Adrenal gland (tissue), 12 donors: ENCODE data around the gene CDO1. TPM values are rescaled to one million over a fixed set of nuclear protein-coding genes. Genes with fewer than 3 reads are reported as not detected.
"Not testable (repeated sequence)": the region's sequence is repeated elsewhere in the genome, so short reads cannot be mapped to it uniquely, and the experiment has no call there.

Source experiments
- DNase-seq, 7 donors: peaks; one replicate each; pipeline ENCODE4 v3.0.0-alpha.2; 2019 to 2020
- H3K27ac ChIP-seq, 5 donors: fragments of 200-600 bp; sonication (generic) in 4 of 5; 1 replicate in 3 of 5; 2 replicates in 2 of 5; pipeline versions ENCODE4 v1.5.1 to v1.8.0; 2016 to 2020; ENCODE audit warnings: mild to moderate bottlenecking in 1 of 5
- H3K27me3 ChIP-seq: fragments of 200-600 bp; 2 replicates; pipeline ENCODE4 v1.8.0; 2021
- H3K36me3 ChIP-seq, 2 donors: fragments of 200-600 bp; replicated peaks in 1 of 2; 1 replicate in 1 of 2; 2 replicates in 1 of 2; pipeline versions ENCODE4 v1.5.1 to v1.8.0; 2018 to 2022
- H3K4me1 ChIP-seq, 2 donors: fragments of 200-600 bp; replicated peaks in 1 of 2; 1 replicate in 1 of 2; 2 replicates in 1 of 2; pipeline versions ENCODE4 v1.5.1 to v1.8.0; 2018 to 2021
- H3K4me3 ChIP-seq, 4 donors: fragments of 200-600 bp; sonication (generic) in 3 of 4; one replicate each; pipeline ENCODE4 v1.5.1; 2016 to 2018
- H3K9me3 ChIP-seq, 3 donors: fragments of 200-600 bp; sonication (generic) in 1 of 3; replicated peaks in 1 of 3; 1 replicate in 2 of 3; 2 replicates in 1 of 3; pipeline versions ENCODE4 v1.5.1 to v1.8.0; 2016 to 2021
- POLR2A ChIP-seq, 2 donors: fragments of 450-650 bp; IDR thresholded peaks; one replicate each; pipeline ENCODE4 v1.6.1; 2017; ENCODE audit warnings: antibody characterized with exemption in 2 of 2, mild to moderate bottlenecking in 2 of 2, moderate library complexity in 1 of 2
- WGBS, 4 donors: extraction: QIAGEN DNeasy Blood & Tissue Kit in 2 of 4; methylation state at CpG; one replicate each; pipeline versions ENCODE4 v1.1.5 to v1.1.7; 2013 to 2017; 5-methylcytosine and 5-hydroxymethylcytosine counted together
- intact Hi-C, 2 donors: fragments of 100-400 bp; cut with DNase I; formaldehyde crosslinking; loops; one replicate each; pipeline versions ENCODE4 v1.14.1 to v1.15.0; 2022 to 2023
- polyA plus RNA-seq, 3 donors: library from polyadenylated mRNA; stranded (reverse); fragments of 200-250 nt in 2 of 3; fragments of 350-450 nt in 1 of 3; fragmentation: Illumina TruSeq in 1 of 3; extraction: RNeasy Lipid Tissue Mini Kit (QIAGEN cat#74804) in 1 of 3; gene quantifications; one replicate each; pipeline ENCODE4 v1.2.3, GENCODE V29; 2013 to 2014
- total RNA-seq, 9 donors: library from RNA; depleted of rRNA in 4 of 9; stranded (reverse); fragments of >200 nt in 4 of 9; fragments of 120-200 nt in 1 of 9; fragmentation: NEBNext Ultra II Directional in 1 of 9; extraction: Animal tissue kit (Norgen Biotek cat#: 25700) in 1 of 9; gene quantifications; one replicate each; pipeline versions ENCODE4 v1.1.0 to v1.2.4, GENCODE V29; 2013 to 2023
- TF ChIP-seq, protein P1 (sequence below), 6 experiments: fragments of 450-650 bp in 4 of 6; fragments of 200-600 bp in 2 of 6; sonication (generic) in 1 of 6; IDR thresholded peaks; 1 replicate in 5 of 6; 2 replicates in 1 of 6; pipeline versions ENCODE4 v1.5.1 to v1.8.0; 2016 to 2021; ENCODE audit warnings: antibody characterized with exemption in 6 of 6, mild to moderate bottlenecking in 2 of 6, moderate library complexity in 1 of 6
- donor health status: healthy with polysubstance abuse.
- donor health status: Bipolar disorder and iron deficiency.
- donor health status: DM: yes; HTN: yes; CAD: no.
- donor health status: DM: no; HTN: no; CAD: no.
- donor health status: DM: no; HTN: no; CAD: no.
- donor health status: DM: yes; HTN: yes; CAD: no.

Gene CDO1
- total and polyA plus RNA-seq, 12 donors: 7.5 to 87.3 (median 19.9) TPM

- Histone ChIP-seq H3K4me1 (no peaks in the 10 kb centered on the region), H3K36me3 (peaks cover 0 to 41% of the 10 kb centered on the region in 2 donors), H3K27me3 (no peaks in the 10 kb centered on the region)
Observed at GRCh38 chr5:115829913-115830312, 13.5 kb upstream of the CDO1 start.

GRCh38 chr5:115825948-115826347, 9.5 kb upstream of the CDO1 start:
- no peak for DNase-seq
- TF ChIP-seq POLR2A (IDR thresholded peaks at IDR 0.05): no peak
- TF ChIP-seq, protein P1, sequence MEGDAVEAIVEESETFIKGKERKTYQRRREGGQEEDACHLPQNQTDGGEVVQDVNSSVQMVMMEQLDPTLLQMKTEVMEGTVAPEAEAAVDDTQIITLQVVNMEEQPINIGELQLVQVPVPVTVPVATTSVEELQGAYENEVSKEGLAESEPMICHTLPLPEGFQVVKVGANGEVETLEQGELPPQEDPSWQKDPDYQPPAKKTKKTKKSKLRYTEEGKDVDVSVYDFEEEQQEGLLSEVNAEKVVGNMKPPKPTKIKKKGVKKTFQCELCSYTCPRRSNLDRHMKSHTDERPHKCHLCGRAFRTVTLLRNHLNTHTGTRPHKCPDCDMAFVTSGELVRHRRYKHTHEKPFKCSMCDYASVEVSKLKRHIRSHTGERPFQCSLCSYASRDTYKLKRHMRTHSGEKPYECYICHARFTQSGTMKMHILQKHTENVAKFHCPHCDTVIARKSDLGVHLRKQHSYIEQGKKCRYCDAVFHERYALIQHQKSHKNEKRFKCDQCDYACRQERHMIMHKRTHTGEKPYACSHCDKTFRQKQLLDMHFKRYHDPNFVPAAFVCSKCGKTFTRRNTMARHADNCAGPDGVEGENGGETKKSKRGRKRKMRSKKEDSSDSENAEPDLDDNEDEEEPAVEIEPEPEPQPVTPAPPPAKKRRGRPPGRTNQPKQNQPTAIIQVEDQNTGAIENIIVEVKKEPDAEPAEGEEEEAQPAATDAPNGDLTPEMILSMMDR (IDR thresholded peaks at IDR 0.05): no peak

More at GRCh38 chr5:115829913-115830312, 13.5 kb upstream of the CDO1 start:
- TF ChIP-seq, protein P1 (IDR thresholded peaks at IDR 0.05): no peak
- no peak for TF ChIP-seq POLR2A (IDR thresholded peaks at IDR 0.05)
- Histone ChIP-seq H3K4me3 (no peak overlapping the region), H3K27ac (no peak overlapping the region), H3K9me3 (no peaks in the 10 kb centered on the region)
- no peak for DNase-seq
- 92 to 97% (median 95%) methylated on average over 5 of the region's 5 CpGs for WGBS, 4 donors
- intact Hi-C loops: loop anchor here in 1 of 2 donors (10.0 kb wide), 1 partner anchor 515 kb away; no protein-coding TSS in a partner anchor

GRCh38 chr5:115824983-115825382, 8.5 kb upstream of the CDO1 start:
- H3K9me3 ChIP-seq, H3K27ac ChIP-seq, DNase-seq, H3K4me1 ChIP-seq, H3K27me3 ChIP-seq, H3K4me3 ChIP-seq: not testable (repeated sequence)
- intact Hi-C loops: loop anchor here in 1 of 2 donors (10.0 kb wide), 1 partner anchor 510 kb away; no protein-coding TSS in a partner anchor
- H3K36me3 ChIP-seq: peaks cover 0 to 12% of the 10 kb centered on the region in 2 donors
- 87 to 95% (median 90%) methylated on average over 1 of the region's 1 CpG for WGBS, 4 donors

More at GRCh38 chr5:115825948-115826347, 9.5 kb upstream of the CDO1 start:
- intact Hi-C loops: loop anchor here in 1 of 2 donors (10.0 kb wide), 1 partner anchor 511 kb away; no protein-coding TSS in a partner anchor
- H3K27me3 ChIP-seq: no peaks in the 10 kb centered on the region
- WGBS, 4 donors: 89 to 98% (median 96%) methylated on average over 4 of the region's 4 CpGs
- H3K4me3 ChIP-seq: no peak overlapping the region
- no peak overlapping the region for H3K27ac ChIP-seq
- H3K36me3 ChIP-seq: peaks cover 0 to 21% of the 10 kb centered on the region in 2 donors
- H3K4me1 ChIP-seq: no peaks in the 10 kb centered on the region
- H3K9me3 ChIP-seq: no peaks in the 10 kb centered on the region

GRCh38 chr5:115820846-115821245, 4.4 kb upstream of the CDO1 start:
- 83 to 93% (median 85%) methylated on average over 1 of the region's 1 CpG for WGBS, 4 donors
- intact Hi-C loops: loop anchor here in 1 of 2 donors (10.0 kb wide), 1 partner anchor 506 kb away; no protein-coding TSS in a partner anchor
- Histone ChIP-seq H3K36me3 (no peaks in the 10 kb centered on the region), H3K27me3 (peaks cover 5% of the 10 kb centered on the region), H3K4me1 (peaks cover 0 to 6% of the 10 kb centered on the region in 2 donors), H3K27ac (no peak overlapping the region), H3K4me3 (no peak overlapping the region), H3K9me3 (no peaks in the 10 kb centered on the region)
- TF ChIP-seq, protein P1 (IDR thresholded peaks at IDR 0.05): no peak
- no peak for TF ChIP-seq POLR2A (IDR thresholded peaks at IDR 0.05)
- DNase-seq: no peak

DNA sequence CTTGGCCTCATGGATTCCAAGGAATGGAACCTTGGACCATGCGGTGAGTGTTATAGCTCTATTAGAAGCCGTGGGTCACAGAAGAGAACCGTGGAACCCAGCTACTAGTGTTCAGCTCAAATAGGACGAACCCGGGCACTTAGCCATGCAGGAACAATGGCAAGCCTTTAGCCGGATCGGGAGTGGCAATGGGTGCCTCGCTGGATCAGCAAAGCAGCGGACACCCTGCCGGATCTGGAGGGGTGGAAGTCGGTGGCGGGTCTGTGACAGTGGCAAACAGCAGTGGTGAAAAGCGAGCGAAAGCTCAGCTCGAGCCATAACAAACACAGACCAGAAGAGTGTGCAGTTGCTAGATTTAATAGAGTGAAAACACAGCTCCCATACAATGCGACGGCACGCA, 2.4 kb upstream of the CDO1 start:
- H3K27ac ChIP-seq: no peak overlapping the region
- TF ChIP-seq, protein P1 (IDR thresholded peaks at IDR 0.05): no peak
- TF ChIP-seq POLR2A (IDR thresholded peaks at IDR 0.05): no peak
- H3K27me3 ChIP-seq: peaks cover 16% of the 10 kb centered on the region
- H3K4me3 ChIP-seq: no peak overlapping the region
- intact Hi-C loops: no loop called here
- no peaks in the 10 kb centered on the region for H3K36me3 ChIP-seq
- H3K4me1 ChIP-seq: peaks cover 0 to 11% of the 10 kb centered on the region in 2 donors
- H3K9me3 ChIP-seq: no peaks in the 10 kb centered on the region
- DNase-seq: no peak
- 90 to 98% (median 95%) methylated on average over 18 of the region's 18 CpGs for WGBS, 4 donors
